HG03159 (cell line): ENCODE data around the gene CASQ2.
"Not testable (repeated sequence)": the region's sequence is repeated elsewhere in the genome, so short reads cannot be mapped to it uniquely, and the experiment has no call there.

Source experiments
- ATAC-seq: cut with Tn5 transposase; IDR thresholded peaks from one replicate; pipeline ENCODE4 v1.9.1; 2021; ENCODE audit warnings: mild to moderate bottlenecking, moderate library complexity; ENCODE audit not compliant: unreplicated experiment

Gene CASQ2

DNA sequence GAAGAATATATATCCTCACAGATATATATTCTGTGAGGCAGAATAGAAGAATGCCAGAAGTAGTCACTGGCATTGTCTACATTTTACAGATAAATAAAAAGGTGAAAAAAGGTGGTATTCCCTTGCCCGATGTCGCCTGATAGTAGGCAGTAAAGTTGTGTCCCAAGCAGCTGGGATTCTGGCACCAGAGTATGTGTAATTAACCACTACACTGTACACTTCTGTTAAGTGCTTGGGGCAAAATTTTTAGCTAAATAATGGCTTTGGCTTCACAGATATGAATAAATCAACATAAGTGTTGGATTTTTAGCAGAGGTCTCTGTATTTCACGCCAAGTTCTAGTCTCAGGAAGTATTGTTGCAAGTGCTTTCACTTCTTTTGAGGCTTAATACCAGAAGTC is 13.3 kb upstream of the CASQ2 start:
- ATAC-seq = no peak

DNA sequence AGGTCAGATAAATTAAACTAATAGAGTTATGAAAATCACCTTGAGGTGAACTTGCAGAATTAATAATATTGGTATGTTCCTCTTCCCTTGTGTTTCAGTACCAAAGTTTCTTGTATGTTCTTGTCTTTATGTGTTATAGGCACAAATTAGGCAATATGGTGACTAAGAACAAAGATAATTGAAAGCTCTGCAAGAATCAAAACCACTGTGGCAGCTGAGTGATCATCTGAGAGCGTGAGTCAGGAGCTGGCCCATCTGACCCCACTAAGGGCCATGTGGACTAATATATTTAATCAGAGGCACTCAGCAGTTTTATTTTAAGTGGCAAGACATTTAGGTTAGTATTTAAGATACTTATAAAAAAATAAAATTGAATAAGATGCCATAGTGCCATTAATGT is 12.8 kb upstream of the CASQ2 start:
- ATAC-seq = no peak

DNA sequence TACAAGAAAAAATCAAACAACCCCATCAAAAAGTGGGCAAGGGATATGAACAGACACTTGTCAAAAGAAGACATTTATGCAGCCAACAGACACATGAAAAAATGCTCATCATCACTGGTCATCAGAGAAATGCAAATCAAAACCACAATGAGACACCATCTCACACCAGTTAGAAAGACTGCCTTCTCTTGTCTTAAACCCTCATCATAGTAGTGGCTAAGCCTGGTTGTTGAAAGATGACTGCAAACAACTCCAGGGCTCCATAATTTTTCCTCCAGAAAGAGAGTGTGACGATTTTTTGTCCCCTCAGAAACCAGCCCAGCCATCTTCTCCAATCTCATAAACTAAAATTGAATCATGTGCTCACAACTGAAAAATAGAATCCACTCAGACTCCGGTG is 12.1 kb upstream of the CASQ2 start:
- ATAC-seq = not testable (repeated sequence)

DNA sequence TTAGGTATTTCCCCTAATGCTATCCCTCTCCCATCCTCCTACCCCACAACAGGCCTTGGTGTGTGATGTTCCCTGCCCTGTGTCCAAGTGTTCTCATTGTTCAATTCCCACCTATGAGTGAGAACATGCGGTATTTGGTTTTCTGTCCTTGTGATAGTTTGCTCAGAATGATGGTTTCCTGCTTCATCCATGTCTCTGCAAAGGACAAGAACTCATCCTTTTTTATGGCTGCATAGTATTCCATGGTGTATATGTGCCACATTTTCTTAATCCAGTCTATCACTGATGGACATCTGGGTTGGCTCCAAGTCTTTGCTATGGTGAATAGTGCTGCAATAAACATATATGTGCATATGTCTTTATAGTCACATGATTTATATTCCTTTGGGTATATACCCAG is 10.6 kb upstream of the CASQ2 start:
- ATAC-seq = not testable (repeated sequence)

DNA sequence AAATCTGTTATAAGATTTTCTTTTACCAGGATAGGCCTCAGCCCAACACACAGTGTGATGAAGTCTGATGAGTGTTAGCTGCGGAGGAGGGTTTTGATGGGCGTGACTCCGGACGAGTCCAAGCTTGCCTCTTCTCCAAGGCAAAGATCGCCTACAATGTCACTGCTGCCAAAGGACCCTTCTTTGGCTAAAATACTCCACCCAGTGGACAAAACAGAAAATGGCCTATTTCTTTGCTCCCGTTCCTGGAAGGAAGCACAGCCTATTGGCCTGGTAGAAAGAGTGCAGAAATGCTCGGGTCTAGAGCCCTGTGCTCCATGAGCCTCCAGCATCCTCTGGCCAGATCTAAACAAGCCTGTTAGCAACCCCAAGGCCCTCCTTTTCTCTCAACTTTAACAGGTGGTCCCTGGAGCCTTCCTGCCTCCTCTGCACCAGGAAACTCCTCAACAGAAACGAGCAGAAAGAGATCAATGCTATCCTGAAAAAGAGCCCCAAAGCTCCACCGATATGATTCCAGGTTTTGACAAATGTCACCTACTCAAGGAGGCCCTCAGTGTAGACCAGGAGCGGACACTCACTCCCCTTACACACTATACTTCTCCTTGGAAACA is 3.4 kb upstream of the CASQ2 start:
- ATAC-seq = peak; percentile 97

DNA sequence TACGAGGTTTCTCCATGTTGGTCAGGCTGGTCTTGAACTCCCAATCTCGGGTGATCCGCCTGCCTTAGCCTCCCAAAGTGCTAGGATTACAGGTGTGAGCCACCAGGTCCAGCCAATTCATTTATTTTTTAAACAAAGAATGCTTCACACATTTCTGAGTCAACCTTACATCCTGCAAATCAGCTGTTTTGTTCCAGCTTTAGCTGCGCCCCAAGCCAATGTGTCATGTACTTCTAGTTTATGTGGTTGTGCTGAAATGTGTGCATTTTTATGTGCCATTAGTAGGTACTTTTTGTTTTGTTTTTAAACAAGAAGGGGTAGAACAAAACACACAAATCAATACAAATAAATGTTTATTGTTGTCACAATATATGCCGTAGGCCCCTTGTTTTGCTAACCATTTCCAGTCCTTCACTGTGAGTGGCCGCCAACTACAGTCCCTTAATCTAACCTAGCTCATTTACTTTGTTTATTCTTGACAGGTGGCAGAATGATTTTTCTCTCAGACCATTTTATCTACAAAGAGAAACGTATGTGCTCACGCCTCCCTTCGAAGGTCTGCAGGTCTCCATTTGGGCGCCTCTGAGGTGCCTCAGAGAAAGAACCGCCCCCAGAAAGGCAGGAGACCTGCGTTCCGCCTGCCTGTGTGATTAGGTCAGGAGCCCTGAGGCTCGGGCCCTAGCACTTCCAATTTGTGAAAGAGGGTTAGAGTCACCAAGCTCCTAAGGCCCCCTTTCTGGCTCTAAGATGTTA is 2.8 kb upstream of the CASQ2 start:
- ATAC-seq = no peak

DNA sequence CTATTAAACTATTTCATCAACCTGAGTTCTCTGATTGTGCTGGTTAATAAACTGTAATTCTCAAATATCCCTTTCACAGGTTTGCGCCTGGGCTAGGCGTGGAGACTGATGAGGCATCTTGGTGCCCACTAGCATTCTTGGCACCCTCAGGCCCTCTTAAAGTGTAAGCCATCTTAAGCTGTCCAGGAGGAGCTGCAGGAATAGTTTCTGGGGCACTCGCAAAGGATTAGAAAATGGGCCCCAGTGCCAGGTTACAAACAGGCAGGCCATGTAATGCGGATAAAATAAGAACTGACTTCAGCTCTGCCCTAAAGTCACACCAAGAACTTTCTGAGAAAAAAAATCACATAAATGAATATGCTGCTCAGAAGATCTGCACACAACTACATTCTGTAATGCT is 1.1 kb downstream of the CASQ2 start:
- no peak for ATAC-seq

DNA sequence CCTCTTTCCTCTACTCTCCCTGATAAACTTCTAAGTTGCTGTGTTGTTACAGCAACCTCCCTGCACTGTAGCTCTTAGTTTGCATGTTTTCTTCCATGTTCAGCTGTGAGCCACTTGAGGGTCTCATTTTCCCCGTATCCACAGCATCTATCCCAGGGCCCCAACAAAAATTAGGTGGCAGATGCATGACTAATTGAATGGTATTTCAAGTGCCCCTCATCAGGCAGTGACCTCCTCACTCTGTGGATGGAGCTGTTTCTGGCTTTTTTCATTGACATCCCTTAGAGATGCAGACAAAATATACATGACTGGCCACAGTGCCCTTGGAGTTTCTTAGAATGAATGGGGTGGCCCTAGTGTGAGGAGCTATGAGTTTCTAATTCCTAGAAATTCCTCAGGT is 3.4 kb downstream of the CASQ2 start:
- no peak for ATAC-seq

DNA sequence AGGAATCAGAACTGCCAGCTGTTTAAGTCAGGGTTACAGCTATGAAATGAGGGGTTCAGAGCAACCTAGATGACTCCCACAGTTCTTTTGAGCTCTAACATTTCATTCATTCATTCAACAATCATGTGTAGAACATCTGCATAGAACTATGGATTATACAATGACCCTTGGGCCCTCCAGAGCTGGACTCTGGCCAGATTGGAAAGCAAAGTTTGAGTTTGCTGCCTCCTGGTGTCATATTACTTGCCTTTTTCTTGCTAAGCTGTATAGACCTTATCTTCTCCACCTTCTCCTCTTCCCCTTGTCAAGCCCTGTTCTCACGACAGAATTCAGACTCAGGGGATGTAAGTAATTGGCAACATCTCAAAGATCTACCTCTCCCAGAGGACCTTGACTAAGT is 4.0 kb downstream of the CASQ2 start:
- ATAC-seq = no peak

DNA sequence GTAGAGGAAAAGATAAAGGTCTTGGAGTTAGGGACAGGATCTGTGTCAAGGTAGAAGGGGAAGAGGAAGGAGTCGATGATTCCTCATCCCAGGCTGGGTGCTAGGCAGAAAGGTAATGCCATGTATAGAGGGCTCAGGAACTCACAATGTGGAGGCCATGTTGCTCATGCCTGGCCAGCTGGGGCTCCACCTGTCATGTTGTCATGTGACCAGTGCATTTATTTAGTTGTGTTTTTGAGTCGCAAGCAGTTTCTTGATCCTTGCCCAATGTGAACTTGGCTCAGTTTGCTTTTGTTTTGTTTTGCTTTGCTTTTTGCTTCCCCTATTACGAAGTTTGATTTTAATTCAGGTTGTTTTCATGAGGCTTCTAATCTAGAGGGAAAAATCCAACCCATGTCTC is 5.7 kb downstream of the CASQ2 start:
- ATAC-seq = no peak

DNA sequence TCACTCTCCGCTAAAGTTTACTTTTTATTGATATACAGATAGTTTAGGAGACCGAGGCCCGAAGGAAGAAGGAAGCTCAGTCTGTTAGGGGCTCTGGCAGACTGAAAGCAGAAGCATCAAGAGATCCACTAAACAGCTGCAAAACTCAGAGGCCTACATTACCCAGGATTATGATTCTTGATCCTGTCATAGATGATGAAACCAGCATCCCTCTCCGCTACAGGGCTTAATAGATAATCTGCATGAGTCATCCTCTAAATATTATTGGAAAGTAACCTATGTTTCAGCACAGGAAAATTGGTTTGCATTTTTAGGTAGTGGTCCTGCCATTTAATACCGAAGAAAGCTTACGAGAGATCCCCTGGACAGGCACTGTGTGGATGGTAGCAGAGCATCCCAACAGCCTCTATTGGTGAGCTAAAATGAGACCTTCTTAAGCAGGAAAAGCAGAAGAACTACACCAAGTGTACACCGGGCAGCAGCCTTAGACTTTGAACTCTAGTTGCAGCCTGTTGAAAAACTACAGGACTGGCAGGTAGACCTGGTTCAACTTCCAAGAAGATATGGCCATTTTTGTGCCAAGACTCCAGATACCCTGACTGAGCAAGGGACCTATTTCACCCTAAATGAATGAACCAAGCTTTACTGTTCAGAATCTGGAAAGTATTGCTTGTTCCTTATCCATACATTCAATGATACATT is 6.8 kb downstream of the CASQ2 start:
- no peak for ATAC-seq

DNA sequence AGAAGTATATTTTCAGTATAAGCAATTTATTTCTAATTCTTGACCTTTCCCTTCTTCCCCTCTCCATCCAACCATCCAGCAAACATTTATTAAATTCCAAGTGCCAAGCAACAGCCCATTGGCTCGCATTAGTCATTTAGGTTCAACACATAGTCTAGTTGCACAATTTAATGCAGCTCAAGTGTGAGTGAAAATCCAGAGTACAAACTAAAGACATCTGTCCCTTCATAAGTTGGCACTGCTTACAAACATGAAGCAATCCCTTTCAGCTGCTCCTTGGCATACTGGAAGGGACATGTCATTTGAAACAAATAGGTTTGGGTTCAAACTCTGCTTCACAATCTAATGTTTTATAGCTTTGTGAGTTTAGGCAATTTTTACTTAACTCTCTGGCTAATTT is 10.7 kb downstream of the CASQ2 start:
- no peak for ATAC-seq

DNA sequence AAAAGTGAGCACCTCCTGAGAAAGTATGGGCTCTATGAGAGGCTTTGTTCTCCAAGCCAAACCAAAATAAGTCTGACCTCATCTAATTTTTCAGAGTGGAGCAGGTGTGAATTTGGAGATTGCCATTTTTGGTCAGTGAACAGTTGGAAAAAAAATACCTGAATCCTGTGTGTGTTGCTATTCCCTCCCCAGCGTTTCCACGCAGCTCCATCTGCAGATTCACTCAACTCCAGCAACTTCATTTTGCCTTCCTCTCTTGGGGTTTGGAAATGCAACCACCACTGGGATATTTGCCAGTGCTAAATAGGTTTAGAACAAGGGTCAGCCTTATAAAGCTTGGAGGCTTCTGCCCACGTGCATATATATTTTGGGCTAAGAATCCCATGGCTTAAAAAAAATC is 11.2 kb downstream of the CASQ2 start:
- ATAC-seq = no peak

DNA sequence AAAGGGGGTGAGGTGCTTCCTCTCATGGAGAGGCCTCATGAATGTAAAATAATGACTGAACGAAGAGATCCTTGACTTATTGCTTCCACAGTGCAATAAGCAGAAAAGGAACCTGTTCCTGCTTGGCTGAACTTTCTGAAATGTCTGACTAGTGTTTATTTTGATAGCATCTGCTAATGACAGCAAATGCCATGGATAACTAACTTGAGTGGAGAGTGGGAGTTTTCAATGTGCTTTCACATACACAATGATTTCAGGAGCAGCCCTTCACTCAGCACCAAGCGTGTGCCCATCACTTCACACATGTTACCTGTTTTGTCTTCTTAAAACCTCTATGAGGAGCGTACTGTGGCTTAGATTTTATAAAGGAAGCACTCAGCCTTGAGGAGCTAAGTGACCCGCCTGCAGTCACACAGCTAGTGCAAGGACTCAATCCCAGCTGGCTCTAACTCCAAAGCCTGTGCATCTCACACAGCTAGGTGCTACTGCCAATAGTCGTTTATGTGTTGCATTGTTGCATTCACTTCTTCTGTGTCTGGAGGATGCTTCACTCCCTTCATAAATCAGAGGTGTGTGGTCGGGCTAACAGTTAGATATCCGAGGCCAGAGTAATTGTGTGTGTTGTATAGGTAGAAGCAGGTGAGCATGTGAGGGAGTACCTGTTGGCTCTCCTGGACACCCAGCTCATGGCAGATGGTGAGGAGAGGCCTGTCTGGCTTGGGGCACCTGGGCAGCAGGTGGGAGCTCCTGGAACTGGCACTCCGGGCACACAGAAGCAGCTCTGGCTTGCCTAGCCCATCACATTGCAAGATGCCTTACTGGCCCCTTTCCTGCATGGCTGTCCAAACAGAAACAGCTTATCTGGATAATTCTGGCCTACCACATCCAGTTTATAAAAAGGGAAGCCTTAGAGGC is 12.8 kb downstream of the CASQ2 start:
- ATAC-seq = no peak

DNA sequence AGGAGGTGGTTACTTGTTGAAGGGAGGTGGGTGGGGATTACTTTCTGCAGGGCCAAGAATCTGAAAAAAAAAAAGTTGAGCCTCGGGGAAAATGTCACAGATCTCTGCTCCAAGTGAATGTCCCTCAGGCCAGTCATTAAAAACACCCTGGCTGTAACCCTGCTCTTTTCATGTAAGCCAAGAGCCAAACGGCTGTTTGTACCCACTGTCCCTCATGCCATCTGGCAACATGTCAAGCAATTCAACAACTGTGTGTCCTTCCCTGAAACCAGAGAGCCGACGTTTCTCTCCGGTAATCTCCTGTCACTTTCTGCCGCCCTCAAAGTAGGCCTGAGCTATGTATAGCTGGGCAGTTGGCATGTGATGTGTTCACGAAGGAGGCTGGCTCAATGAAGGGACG is 14.7 kb downstream of the CASQ2 start:
- ATAC-seq = no peak

DNA sequence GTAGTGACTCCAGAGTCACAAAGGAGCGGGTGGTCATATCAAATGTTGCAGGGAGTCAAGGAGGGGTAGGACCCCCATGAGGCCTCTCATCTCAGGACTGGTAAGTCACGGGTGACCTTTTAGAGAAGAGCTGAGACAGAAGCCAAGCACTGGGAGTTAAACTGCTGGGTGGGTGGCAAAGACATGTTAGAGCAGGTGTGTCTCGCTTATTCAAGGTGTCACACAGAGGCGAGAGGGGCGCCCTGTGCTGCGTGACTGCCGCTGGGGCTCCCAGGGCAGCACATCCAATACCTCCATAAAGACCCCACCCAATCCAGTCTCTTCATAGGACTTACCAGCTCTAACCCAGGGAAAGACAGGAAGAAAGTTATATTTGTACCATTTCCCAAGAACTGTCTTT is 15.2 kb downstream of the CASQ2 start:
- no peak for ATAC-seq

DNA sequence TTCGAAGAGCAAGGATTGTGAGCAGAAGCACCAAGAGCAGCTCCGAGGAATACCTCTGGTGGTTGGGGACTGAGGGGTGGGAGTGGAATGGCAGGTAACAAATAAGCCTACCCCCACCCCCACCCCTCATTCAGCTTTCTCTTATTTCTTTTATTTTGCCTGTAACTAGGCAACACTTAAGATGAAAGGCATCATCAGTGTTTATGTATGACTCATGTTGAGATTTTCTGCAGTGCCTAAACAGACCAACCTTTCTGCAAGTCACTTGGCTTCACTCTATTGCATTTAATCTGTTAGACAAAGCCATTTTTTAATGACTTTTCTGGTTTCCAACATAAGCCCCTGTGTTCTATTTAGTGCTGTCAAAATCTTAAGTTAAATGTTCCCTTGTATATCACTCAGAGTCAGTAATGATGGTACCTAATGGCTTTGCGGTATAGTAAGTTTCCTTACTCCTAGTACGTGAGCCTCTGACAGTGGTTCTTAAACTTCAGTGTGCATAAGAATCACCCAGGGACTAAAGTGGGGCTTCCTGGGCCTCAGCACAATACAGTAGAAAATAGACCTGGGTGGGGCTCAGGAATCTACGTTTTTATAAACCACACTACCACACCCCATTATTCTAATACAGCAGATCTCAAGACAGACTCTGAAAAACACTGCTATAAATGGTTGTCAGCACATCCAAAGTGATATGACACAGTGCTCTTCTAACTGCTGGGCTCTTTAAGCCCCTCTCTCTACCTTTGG is 19.9 kb downstream of the CASQ2 start:
- ATAC-seq = no peak

DNA sequence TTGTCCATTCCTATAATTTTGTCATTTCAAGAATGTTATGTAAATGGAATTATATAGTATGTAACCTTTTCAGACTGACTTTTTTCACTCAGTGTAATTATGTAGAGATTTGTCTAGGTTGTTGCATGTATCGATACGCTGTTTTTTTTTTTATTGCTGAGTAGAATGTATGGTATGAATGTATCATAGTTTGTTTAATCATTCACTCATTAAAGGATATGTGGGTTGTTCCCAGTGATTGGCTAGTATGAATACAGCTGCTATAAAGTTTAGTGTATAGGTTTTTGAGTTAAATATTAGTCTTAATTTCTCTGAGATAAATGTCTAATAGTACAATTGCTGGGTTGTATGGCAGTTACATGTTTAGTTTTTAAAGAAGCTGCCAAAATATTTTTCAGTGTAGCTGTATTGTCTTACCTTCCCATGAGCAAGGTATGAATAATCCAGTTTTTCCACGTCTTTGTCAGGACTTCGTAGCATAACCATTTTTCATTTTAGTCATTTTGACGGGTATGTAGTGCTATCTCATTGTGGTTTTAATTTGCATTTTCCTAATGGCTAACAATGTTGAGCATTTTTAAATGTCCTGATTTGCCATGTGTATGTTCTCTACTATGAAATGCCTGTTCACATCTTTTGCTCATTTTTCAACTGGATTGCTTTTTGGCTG is 22.4 kb downstream of the CASQ2 start:
- no peak for ATAC-seq

DNA sequence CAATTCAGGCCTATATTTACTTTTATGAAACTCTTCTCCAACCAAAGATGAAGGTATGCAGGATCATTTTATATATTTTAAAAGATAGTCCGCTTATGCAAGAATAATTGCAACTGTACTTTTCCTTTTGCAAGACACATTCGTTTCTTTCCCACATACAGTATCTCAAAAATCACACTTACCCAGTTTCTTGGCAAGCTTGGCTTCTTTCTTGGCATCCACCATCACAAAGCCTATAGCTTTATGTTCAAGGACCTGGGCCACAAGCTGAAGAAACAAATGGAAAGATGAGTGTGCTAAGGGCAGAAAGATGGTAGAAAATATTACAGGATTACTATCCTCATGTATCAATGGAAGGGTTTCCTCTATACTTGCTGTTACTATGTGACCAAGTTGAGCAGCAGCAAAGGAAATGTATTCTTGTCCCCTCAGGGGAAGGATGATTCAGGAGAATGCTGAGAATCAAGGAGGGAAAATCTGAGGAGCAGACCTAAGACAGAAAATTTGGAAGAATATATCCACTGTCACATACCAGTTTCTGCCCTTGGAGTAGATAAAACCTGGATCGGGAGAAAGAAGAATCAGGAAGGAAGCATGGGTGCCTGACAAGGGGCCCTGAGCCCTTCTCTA is 23.8 kb downstream of the CASQ2 start:
- no peak for ATAC-seq

DNA sequence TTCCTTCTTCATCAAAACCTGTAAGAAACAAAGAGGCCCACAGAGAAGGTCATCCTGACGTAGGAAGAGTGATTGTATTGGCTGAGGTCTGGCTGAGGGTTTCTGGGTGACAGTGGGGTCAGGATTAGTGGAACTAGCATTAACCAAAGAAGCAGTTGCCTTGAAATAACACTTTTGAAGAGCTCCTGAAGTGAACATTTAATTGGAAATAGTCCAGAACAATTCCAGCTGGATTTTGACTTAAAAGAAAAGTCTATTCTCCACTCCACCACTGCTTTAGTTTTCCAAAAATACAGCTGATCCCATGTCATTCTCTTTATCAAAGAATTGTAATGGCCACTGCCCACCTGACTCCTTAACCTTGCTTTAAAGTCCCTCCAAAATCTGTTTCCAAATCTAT is 27.7 kb downstream of the CASQ2 start:
- ATAC-seq = no peak
